HEK293 (cell line): ENCODE measurements around the gene FNIP1.

Source experiments
- CTCF ChIA-PET: fragments of 350-600 bp; formaldehyde crosslinking; extraction: SDS; loops from one replicate; lab custom pipeline; 2021; ENCODE audit warnings: antibody characterized with exemption; lab: Yijun Ruan, JAX
- POLR2A ChIA-PET: fragments of 300-600 bp; formaldehyde crosslinking; extraction: SDS; loops from one replicate; lab custom pipeline; 2020; ENCODE audit warnings: antibody characterized with exemption, inconsistent platforms; lab: Yijun Ruan, JAX
- H3K27ac ChIP-seq: fragments of 200-500 bp; sonication (Bioruptor generic); 2 replicates; pipeline ENCODE4 v1.5.1; 2014; ENCODE audit warnings: low read depth, low read length, control low read depth, inconsistent platforms; ENCODE audit errors: extremely low read depth
- H3K36me3 ChIP-seq, 2 experiments: fragments of 200-500 bp in 1 of 2; sonication (Bioruptor generic) in 1 of 2; 1 replicate in 1 of 2; 2 replicates in 1 of 2; pipeline ENCODE4 v1.5.1; 2014 to 2017; ENCODE audit warnings: inconsistent platforms in 2 of 2, low read length in 2 of 2; ENCODE audit not compliant: control insufficient read depth in 2 of 2, insufficient read depth in 1 of 2
- H3K4me1 ChIP-seq: fragments of 200-500 bp; sonication (Bioruptor generic); 2 replicates; pipeline ENCODE4 v1.5.1; 2014; ENCODE audit warnings: mild to moderate bottlenecking, low read length, inconsistent platforms; ENCODE audit not compliant: control insufficient read depth, insufficient read depth
- H3K4me3 ChIP-seq: 2 replicates; pipeline ENCODE4 v1.5.1; 2011; ENCODE audit warnings: low read depth, mild to moderate bottlenecking, control low read depth, low read length, moderate library complexity
- H3K9me3 ChIP-seq: fragments of 200-500 bp; sonication (Bioruptor generic); 2 replicates; pipeline ENCODE4 v1.5.1; 2014; ENCODE audit warnings: low read depth, low read length, inconsistent platforms; ENCODE audit not compliant: control insufficient read depth, insufficient read depth
- FEZF1 ChIP-seq: fragments of 450-650 bp; formaldehyde crosslinking; IDR thresholded peaks from 2 replicates; pipeline ENCODE4 v1.5.1; 2016; ENCODE audit warnings: missing biosample characterization, missing genetic modification characterization
- GLIS2 ChIP-seq: fragments of 450-650 bp; formaldehyde crosslinking; IDR thresholded peaks from 2 replicates; pipeline ENCODE4 v1.5.1; 2016; ENCODE audit warnings: missing biosample characterization, missing genetic modification characterization
- HOXD13 ChIP-seq: sonication (generic); formaldehyde crosslinking; IDR thresholded peaks from 2 replicates; pipeline ENCODE4 v1.8.0; 2022; ENCODE audit warnings: missing genetic modification reagents, borderline replicate concordance
- KLF10 ChIP-seq: fragments of 450-650 bp; IDR thresholded peaks from 2 replicates; pipeline ENCODE4 v1.5.1; 2018; ENCODE audit warnings: missing biosample characterization, mild to moderate bottlenecking, missing genetic modification characterization
- PRDM1 ChIP-seq: fragments of 450-650 bp; formaldehyde crosslinking; IDR thresholded peaks from 2 replicates; pipeline ENCODE4; 2016; ENCODE audit warnings: missing biosample characterization, missing genetic modification characterization
- SP7 ChIP-seq: fragments of 450-650 bp; formaldehyde crosslinking; IDR thresholded peaks from 2 replicates; pipeline ENCODE4 v1.5.1; 2016; ENCODE audit warnings: missing biosample characterization, missing genetic modification characterization
- ZBTB10 ChIP-seq: fragments of 450-650 bp; formaldehyde crosslinking; IDR thresholded peaks from 2 replicates; pipeline ENCODE4 v1.5.1; 2016; ENCODE audit warnings: missing biosample characterization, missing genetic modification characterization
- ZBTB26 ChIP-seq: fragments of 450-650 bp; formaldehyde crosslinking; optimal IDR thresholded peaks from 2 replicates; pipeline ENCODE3; 2016; ENCODE audit warnings: missing biosample characterization, mild to moderate bottlenecking, missing genetic modification characterization
- ZNF132 ChIP-seq: fragments of 450-650 bp; formaldehyde crosslinking; IDR thresholded peaks from 2 replicates; pipeline ENCODE4 v1.5.1; 2017; ENCODE audit warnings: missing biosample characterization, missing genetic modification characterization, borderline replicate concordance
- ZNF133 ChIP-seq: fragments of 450-650 bp; formaldehyde crosslinking; IDR thresholded peaks from 2 replicates; pipeline ENCODE4 v1.5.1; 2016; ENCODE audit warnings: missing biosample characterization, missing genetic modification characterization
- ZNF280C ChIP-seq: fragments of 450-650 bp; formaldehyde crosslinking; IDR thresholded peaks from 2 replicates; pipeline ENCODE4 v1.5.1; 2016; ENCODE audit warnings: missing biosample characterization, missing genetic modification characterization
- ZNF292 ChIP-seq: fragments of 450-650 bp; formaldehyde crosslinking; IDR thresholded peaks from 2 replicates; pipeline ENCODE4 v1.5.1; 2016; ENCODE audit warnings: low read depth, missing biosample characterization, missing genetic modification characterization, borderline replicate concordance
- ZNF362 ChIP-seq: fragments of 450-650 bp; formaldehyde crosslinking; IDR thresholded peaks from 2 replicates; pipeline ENCODE4 v1.5.1; 2016; ENCODE audit warnings: missing biosample characterization, missing genetic modification characterization
- ZNF37A ChIP-seq: fragments of 450-650 bp; IDR thresholded peaks from 2 replicates; pipeline ENCODE4 v1.5.1; 2018; ENCODE audit warnings: missing biosample characterization, missing genetic modification characterization
- ZNF48 ChIP-seq: fragments of 450-650 bp; formaldehyde crosslinking; IDR thresholded peaks from 2 replicates; pipeline ENCODE4 v1.5.1; 2016; ENCODE audit warnings: missing biosample characterization, missing genetic modification characterization
- ZNF488 ChIP-seq: fragments of 450-650 bp; formaldehyde crosslinking; IDR thresholded peaks from 2 replicates; pipeline ENCODE4 v1.5.1; 2016; ENCODE audit warnings: missing biosample characterization, missing genetic modification characterization
- ZNF548 ChIP-seq: fragments of 450-650 bp; formaldehyde crosslinking; IDR thresholded peaks from 2 replicates; pipeline ENCODE4 v1.5.1; 2016; ENCODE audit warnings: missing biosample characterization, missing genetic modification characterization
- ZNF623 ChIP-seq: fragments of 450-650 bp; formaldehyde crosslinking; IDR thresholded peaks from 2 replicates; pipeline ENCODE4 v1.5.1; 2016; ENCODE audit warnings: missing biosample characterization, missing genetic modification characterization
- ZNF707 ChIP-seq: fragments of 450-650 bp; formaldehyde crosslinking; IDR thresholded peaks from 2 replicates; pipeline ENCODE4 v1.5.1; 2016; ENCODE audit warnings: missing biosample characterization, missing genetic modification characterization
- ZNF776 ChIP-seq: fragments of 450-650 bp; formaldehyde crosslinking; IDR thresholded peaks from 2 replicates; pipeline ENCODE4 v1.5.0; 2017; ENCODE audit warnings: missing biosample characterization, missing genetic modification characterization, borderline replicate concordance

Gene FNIP1

GRCh38 chr5:131796793-131797693 lies at the start of gene FNIP1 (continued):
- TF ChIP-seq ZNF280C (tag by site-specific recombination): no peak

- ChIA-PET POLR2A (no interaction called here), CTCF (no interaction called here)
- H3K9me3 ChIP-seq: no peaks in the 10 kb centered on the region
- TF ChIP-seq PRDM1 (tag by site-specific recombination) (no peak), SP7 (tag by site-specific recombination) (no peak), ZNF133 (tag by site-specific recombination) (no peak), ZNF548 (tag by site-specific recombination) (no peak), ZNF362 (no peak), GLIS2 (no peak), FEZF1 (no peak), HOXD13 (CRISPR knock-in tag) (no peak), ZNF48 (tag by site-specific recombination) (no peak), ZBTB10 (tag by site-specific recombination) (no peak), KLF10 (tag by site-specific recombination) (no peak), ZNF776 (no peak), ZBTB26 (tag by site-specific recombination) (no peak), ZNF623 (tag by site-specific recombination) (no peak), ZNF292 (tag by site-specific recombination) (no peak), ZNF37A (no peak), ZNF488 (tag by site-specific recombination) (no peak), ZNF132 (tag by site-specific recombination) (no peak), ZNF707 (tag by site-specific recombination) (no peak)
- H3K36me3 ChIP-seq: no peaks in the 10 kb centered on the region
- H3K4me3 ChIP-seq: no peak overlapping the region
- H3K4me1 ChIP-seq: no peaks in the 10 kb centered on the region
- H3K27ac ChIP-seq: no peak overlapping the region
These were observed 49.7 kb upstream of the FNIP1 start for GRCh38 chr5:131846536-131846935.
